ENCODE data around the gene ELAC2.
A peak's percentile ranks its signal among the peaks of the same experiment; 100 is the strongest.

ELAC2 gene

GRCh38 chr17:13031718-13032350 lies 14.0 kb upstream of the ELAC2 start:
- Histone ChIP-seq H3K4me3 (ENCODE audit: low read depth, low read length) (no peak overlapping the region), H3K27me3 (ENCODE audit: control insufficient read depth, insufficient read depth, low read length) (no peaks in the 10 kb centered on the region), H3K4me1 (ENCODE audit: control insufficient read depth, insufficient read depth, low read length) (no peaks in the 10 kb centered on the region), H3K36me3 (ENCODE audit: control insufficient read depth, insufficient read depth, low read length) (no peaks in the 10 kb centered on the region), H3K9ac (ENCODE audit: low read depth, low read length) (no peak overlapping the region), H3K9me3 (ENCODE audit: control insufficient read depth, insufficient read depth, low read length) (no peaks in the 10 kb centered on the region)

- H3K9me3 ChIP-seq (ENCODE audit: control insufficient read depth, insufficient read depth, low read length): no peaks in the 10 kb centered on the region
Observed at GRCh38 chr17:13030459-13031300, 12.9 kb upstream of the ELAC2 start.

DNA sequence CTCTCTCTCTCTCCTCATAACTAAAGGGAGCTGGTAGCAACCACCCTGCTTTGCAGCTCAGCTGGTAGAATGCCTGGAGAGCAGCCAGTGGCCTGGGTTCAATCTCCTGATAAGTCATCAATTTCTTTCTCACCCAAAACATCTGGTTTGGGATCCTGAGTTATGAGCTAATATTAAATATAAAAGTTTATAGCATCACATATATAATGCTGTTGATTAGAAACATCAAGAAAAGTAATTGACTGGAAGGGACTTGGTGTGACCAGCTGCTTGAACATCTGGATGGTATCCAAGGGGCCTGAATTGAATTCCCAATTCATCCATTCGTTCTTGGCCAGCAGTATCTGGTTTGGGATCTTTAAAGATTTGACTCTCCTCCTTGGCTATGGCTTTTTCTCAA lies 12.2 kb upstream of the ELAC2 start:
- Histone ChIP-seq H3K4me3 (ENCODE audit: low read depth, low read length) (no peak overlapping the region), H3K27me3 (ENCODE audit: control insufficient read depth, insufficient read depth, low read length) (no peaks in the 10 kb centered on the region), H3K9ac (ENCODE audit: low read depth, low read length) (no peak overlapping the region), H3K4me1 (ENCODE audit: control insufficient read depth, insufficient read depth, low read length) (no peaks in the 10 kb centered on the region), H3K36me3 (ENCODE audit: control insufficient read depth, insufficient read depth, low read length) (no peaks in the 10 kb centered on the region), H3K9me3 (ENCODE audit: control insufficient read depth, insufficient read depth, low read length) (no peaks in the 10 kb centered on the region)

More at GRCh38 chr17:13030459-13031300, 12.9 kb upstream of the ELAC2 start:
- Histone ChIP-seq H3K4me3 (ENCODE audit: low read depth, low read length) (no peak overlapping the region), H3K4me1 (ENCODE audit: control insufficient read depth, insufficient read depth, low read length) (no peaks in the 10 kb centered on the region), H3K36me3 (ENCODE audit: control insufficient read depth, insufficient read depth, low read length) (no peaks in the 10 kb centered on the region), H3K27me3 (ENCODE audit: control insufficient read depth, insufficient read depth, low read length) (no peaks in the 10 kb centered on the region), H3K9ac (ENCODE audit: low read depth, low read length) (no peak overlapping the region)

DNA sequence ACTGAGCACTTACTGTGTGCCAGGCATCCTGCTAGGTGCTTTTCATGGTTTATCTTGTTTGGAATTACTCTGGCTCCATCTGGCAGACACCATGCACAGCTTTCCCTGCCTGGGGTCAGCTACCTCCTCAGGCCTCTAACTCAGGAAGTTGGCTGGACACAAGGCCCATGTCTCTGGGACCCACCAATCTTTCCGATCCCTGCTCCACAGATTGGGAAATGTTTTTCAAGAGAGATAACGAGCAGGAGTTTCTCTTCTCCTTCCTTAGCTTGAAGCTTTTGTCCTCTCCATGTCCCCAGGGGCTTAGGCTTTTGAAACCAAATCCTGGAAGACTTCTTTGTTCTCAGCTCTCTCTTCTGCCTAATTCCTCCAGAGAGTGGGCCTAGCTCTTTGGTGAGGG lies 11.5 kb upstream of the ELAC2 start:
- no peak overlapping the region for H3K9ac ChIP-seq (ENCODE audit: low read depth, low read length)

GRCh38 chr17:13027246-13027645 lies 9.4 kb upstream of the ELAC2 start:
- no peak overlapping the region for H3K9ac ChIP-seq (ENCODE audit: low read depth, low read length)
- no peaks in the 10 kb centered on the region for H3K9me3 ChIP-seq (ENCODE audit: control insufficient read depth, insufficient read depth, low read length)
- no peak overlapping the region for H3K4me3 ChIP-seq (ENCODE audit: low read depth, low read length)
- H3K27me3 ChIP-seq (ENCODE audit: control insufficient read depth, insufficient read depth, low read length): no peaks in the 10 kb centered on the region
- no peaks in the 10 kb centered on the region for H3K4me1 ChIP-seq (ENCODE audit: control insufficient read depth, insufficient read depth, low read length)
- H3K36me3 ChIP-seq (ENCODE audit: control insufficient read depth, insufficient read depth, low read length): no peaks in the 10 kb centered on the region

More for the DNA sequence above, 11.5 kb upstream of the ELAC2 start:
- Histone ChIP-seq H3K36me3 (ENCODE audit: control insufficient read depth, insufficient read depth, low read length) (no peaks in the 10 kb centered on the region), H3K4me1 (ENCODE audit: control insufficient read depth, insufficient read depth, low read length) (no peaks in the 10 kb centered on the region), H3K9me3 (ENCODE audit: control insufficient read depth, insufficient read depth, low read length) (no peaks in the 10 kb centered on the region), H3K27me3 (ENCODE audit: control insufficient read depth, insufficient read depth, low read length) (no peaks in the 10 kb centered on the region), H3K4me3 (ENCODE audit: low read depth, low read length) (no peak overlapping the region)

GRCh38 chr17:13025687-13026086 lies 7.9 kb upstream of the ELAC2 start:
- Histone ChIP-seq H3K4me1 (ENCODE audit: control insufficient read depth, insufficient read depth, low read length) (no peaks in the 10 kb centered on the region), H3K4me3 (ENCODE audit: low read depth, low read length) (no peak overlapping the region), H3K36me3 (ENCODE audit: control insufficient read depth, insufficient read depth, low read length) (no peaks in the 10 kb centered on the region), H3K9me3 (ENCODE audit: control insufficient read depth, insufficient read depth, low read length) (no peaks in the 10 kb centered on the region), H3K9ac (ENCODE audit: low read depth, low read length) (no peak overlapping the region), H3K27me3 (ENCODE audit: control insufficient read depth, insufficient read depth, low read length) (no peaks in the 10 kb centered on the region)

DNA sequence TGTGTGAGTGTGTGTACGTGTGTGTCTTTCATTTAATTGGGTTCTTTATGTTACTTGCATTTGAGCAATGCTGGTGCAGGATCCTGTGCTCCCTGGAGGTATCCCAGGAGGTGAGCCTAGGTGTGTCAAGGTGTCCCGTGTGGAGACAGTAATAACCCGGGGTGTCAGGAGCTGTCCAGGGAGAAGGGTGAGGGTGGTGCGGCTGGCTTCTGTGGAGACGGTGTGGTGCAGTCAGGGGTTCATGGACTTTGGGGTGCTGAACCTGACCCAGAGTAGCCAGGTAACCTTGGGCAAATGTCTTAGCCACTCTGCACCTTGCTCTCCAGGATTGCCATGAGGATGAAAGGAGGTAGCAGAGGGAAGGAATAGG lies 7.4 kb upstream of the ELAC2 start:
- Histone ChIP-seq H3K36me3 (ENCODE audit: control insufficient read depth, insufficient read depth, low read length) (no peaks in the 10 kb centered on the region), H3K27me3 (ENCODE audit: control insufficient read depth, insufficient read depth, low read length) (no peaks in the 10 kb centered on the region), H3K4me1 (ENCODE audit: control insufficient read depth, insufficient read depth, low read length) (no peaks in the 10 kb centered on the region), H3K9ac (ENCODE audit: low read depth, low read length) (no peak overlapping the region), H3K9me3 (ENCODE audit: control insufficient read depth, insufficient read depth, low read length) (no peaks in the 10 kb centered on the region), H3K4me3 (ENCODE audit: low read depth, low read length) (no peak overlapping the region)

- H3K9ac ChIP-seq (ENCODE audit: low read depth, low read length): no peak overlapping the region
- no peaks in the 10 kb centered on the region for H3K9me3 ChIP-seq (ENCODE audit: control insufficient read depth, insufficient read depth, low read length)
- H3K4me3 ChIP-seq (ENCODE audit: low read depth, low read length): peak overlapping the region; percentile 43
- no peaks in the 10 kb centered on the region for H3K36me3 ChIP-seq (ENCODE audit: control insufficient read depth, insufficient read depth, low read length)
- no peaks in the 10 kb centered on the region for H3K27me3 ChIP-seq (ENCODE audit: control insufficient read depth, insufficient read depth, low read length)
- no peaks in the 10 kb centered on the region for H3K4me1 ChIP-seq (ENCODE audit: control insufficient read depth, insufficient read depth, low read length)
Observed at GRCh38 chr17:13024526-13025257, 6.9 kb upstream of the ELAC2 start.

DNA sequence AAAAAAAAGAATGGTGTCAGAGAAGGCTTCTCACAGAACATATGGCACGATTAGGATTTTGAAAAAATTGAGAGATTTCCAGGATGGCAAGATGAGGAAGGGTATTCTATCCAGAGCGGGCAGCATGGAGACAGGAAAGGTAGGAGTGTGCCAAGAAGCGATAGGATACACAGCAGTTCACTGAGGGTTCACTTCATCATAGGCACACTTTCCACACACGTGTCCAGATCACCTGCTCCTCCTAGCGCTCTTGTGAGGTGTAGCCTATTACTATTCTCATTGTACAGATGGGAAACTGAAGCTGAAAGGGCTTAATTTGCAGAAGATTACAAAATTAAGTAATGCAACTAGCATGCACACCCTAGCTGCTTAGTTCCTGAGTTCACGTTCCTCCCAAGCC lies 6.2 kb upstream of the ELAC2 start:
- no peak overlapping the region for H3K9ac ChIP-seq (ENCODE audit: low read depth, low read length)
- H3K36me3 ChIP-seq (ENCODE audit: control insufficient read depth, insufficient read depth, low read length): no peaks in the 10 kb centered on the region
- no peak overlapping the region for H3K4me3 ChIP-seq (ENCODE audit: low read depth, low read length)
- no peaks in the 10 kb centered on the region for H3K9me3 ChIP-seq (ENCODE audit: control insufficient read depth, insufficient read depth, low read length)
- no peaks in the 10 kb centered on the region for H3K4me1 ChIP-seq (ENCODE audit: control insufficient read depth, insufficient read depth, low read length)
- no peaks in the 10 kb centered on the region for H3K27me3 ChIP-seq (ENCODE audit: control insufficient read depth, insufficient read depth, low read length)

DNA sequence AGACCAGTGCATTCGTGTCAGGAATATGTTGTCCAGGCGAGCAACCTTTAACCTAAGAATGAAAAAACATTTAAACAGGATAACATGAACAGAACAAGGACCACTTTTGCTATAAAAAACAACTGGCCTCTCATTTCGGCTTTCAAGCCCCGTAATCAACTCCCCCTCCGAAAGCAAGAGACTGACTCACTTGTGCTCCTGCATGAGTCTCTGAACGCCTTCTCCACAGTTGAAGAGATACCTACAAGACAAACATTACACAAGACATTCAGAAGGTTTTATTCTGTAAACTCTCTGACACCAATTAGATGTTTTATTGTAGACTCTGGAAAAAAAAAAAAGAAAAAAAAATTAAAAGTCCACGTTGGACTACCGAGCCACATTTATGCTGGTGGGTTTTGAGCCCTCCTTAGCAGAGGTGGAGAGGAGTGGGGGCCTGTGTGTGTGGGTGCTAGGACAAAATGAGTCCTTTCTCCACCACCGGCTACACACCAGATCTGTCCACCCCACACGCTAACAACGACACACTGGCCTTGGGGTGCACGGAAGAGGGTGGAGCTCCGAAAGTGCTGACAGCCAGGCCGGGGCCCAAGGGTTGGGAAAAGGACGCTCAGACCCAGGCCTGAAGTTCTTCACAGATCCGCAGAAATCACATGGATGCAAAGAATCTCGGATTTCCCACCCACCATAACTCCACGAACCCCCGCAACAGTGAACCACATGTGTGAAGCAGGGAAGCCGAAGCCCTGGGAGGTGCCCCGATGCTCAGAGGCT lies 759 bp downstream of the ELAC2 start:
- peak overlapping the region; percentile 92 for H3K9ac ChIP-seq (ENCODE audit: low read depth, low read length)
- H3K9me3 ChIP-seq (ENCODE audit: control insufficient read depth, insufficient read depth, low read length): no peaks in the 10 kb centered on the region
- H3K36me3 ChIP-seq (ENCODE audit: control insufficient read depth, insufficient read depth, low read length): peaks cover 31% of the 10 kb centered on the region
- no peaks in the 10 kb centered on the region for H3K27me3 ChIP-seq (ENCODE audit: control insufficient read depth, insufficient read depth, low read length)
- H3K4me3 ChIP-seq (ENCODE audit: low read depth, low read length): peak overlapping the region; percentile 97
- H3K4me1 ChIP-seq (ENCODE audit: control insufficient read depth, insufficient read depth, low read length): peaks cover 2% of the 10 kb centered on the region

DNA sequence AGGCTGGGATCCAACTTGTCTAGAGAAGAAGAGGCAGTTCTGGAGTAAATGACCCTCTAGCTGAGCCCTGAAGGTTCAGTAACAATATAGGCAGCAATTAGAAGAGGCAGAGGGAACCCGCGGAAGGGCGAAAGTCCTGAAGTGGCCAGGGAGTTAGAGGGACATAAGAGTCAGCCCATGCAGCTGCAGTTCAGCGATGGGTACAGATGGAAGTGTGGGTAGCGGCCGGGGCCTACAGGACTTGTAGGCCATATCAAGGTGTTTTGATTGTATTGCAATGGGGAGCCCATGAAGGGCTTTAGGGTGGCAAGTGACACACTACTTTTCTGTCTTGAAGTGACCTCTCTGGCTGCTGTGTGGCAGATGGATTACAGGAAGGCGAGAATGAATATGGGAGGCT lies 3.0 kb downstream of the ELAC2 start:
- Histone ChIP-seq H3K36me3 (ENCODE audit: control insufficient read depth, insufficient read depth, low read length) (peaks cover 52% of the 10 kb centered on the region), H3K4me1 (ENCODE audit: control insufficient read depth, insufficient read depth, low read length) (peaks cover 2% of the 10 kb centered on the region), H3K27me3 (ENCODE audit: control insufficient read depth, insufficient read depth, low read length) (no peaks in the 10 kb centered on the region), H3K9me3 (ENCODE audit: control insufficient read depth, insufficient read depth, low read length) (no peaks in the 10 kb centered on the region), H3K9ac (ENCODE audit: low read depth, low read length) (no peak overlapping the region), H3K4me3 (ENCODE audit: low read depth, low read length) (no peak overlapping the region)

All from iPS-15b (cell line).